Neutrophil (primary cell): ENCODE data around the gene SPEF1.

Experiments used
- H3K27ac ChIP-seq: fragments of 200-600 bp; sonication (generic); 2 replicates; pipeline ENCODE4 v1.5.1; 2016; ENCODE audit warnings: mild to moderate bottlenecking, moderate library complexity
- H3K27me3 ChIP-seq: fragments of 200-600 bp; sonication (generic); 2 replicates; pipeline ENCODE4 v1.6.0; 2016; ENCODE audit warnings: mild to moderate bottlenecking
- H3K36me3 ChIP-seq: fragments of 200-600 bp; sonication (generic); 2 replicates; pipeline ENCODE4 v1.5.1; 2017
- H3K4me1 ChIP-seq, 2 experiments: fragments of 200-600 bp in 1 of 2; sonication (generic) in 1 of 2; 1 replicate in 1 of 2; 2 replicates in 1 of 2; pipeline versions ENCODE4 v1.5.1 to v1.6.1; 2013 to 2016; ENCODE audit warnings: low read depth in 1 of 2, low read length in 1 of 2, mild to moderate bottlenecking in 1 of 2, moderate library complexity in 1 of 2; ENCODE audit not compliant: control insufficient read depth in 1 of 2, insufficient read depth in 1 of 2
- H3K4me3 ChIP-seq, 2 experiments: fragments of 200-600 bp in 1 of 2; sonication (generic) in 1 of 2; 1 replicate in 1 of 2; 2 replicates in 1 of 2; pipeline ENCODE4 v1.5.1; 2013 to 2016; ENCODE audit warnings: low read depth in 1 of 2, low read length in 1 of 2, mild to moderate bottlenecking in 1 of 2, moderate library complexity in 1 of 2
- H3K9me3 ChIP-seq: fragments of 200-600 bp; sonication (generic); 2 replicates; pipeline ENCODE4 v1.5.1; 2016
- CTCF ChIP-seq: fragments of 200-600 bp; sonication (generic); IDR thresholded peaks from 2 replicates; pipeline ENCODE4 v1.5.1; 2016; ENCODE audit warnings: antibody characterized with exemption

The SPEF1 gene

GRCh38 chr20:3768342-3769130, 12.7 kb downstream of the SPEF1 start:
- H3K27ac ChIP-seq = peak overlapping the region; percentile 86
- no peaks in the 10 kb centered on the region for H3K9me3 ChIP-seq
- H3K36me3 ChIP-seq = no peaks in the 10 kb centered on the region
- H3K4me1 ChIP-seq = peaks cover 69% of the 10 kb centered on the region in 2 experiments
- peak overlapping the region; percentile 86 to 92 for H3K4me3 ChIP-seq
- H3K27me3 ChIP-seq = no peaks in the 10 kb centered on the region
- no peak for TF ChIP-seq CTCF

GRCh38 chr20:3767427-3768341, 13.6 kb downstream of the SPEF1 start, which contains the start of gene ADISSP:
ADISSP (minus strand) TSS chr20:3767753; CDS start chr20:3760100, 7,653 bp downstream.
- H3K4me1 ChIP-seq = peaks cover 72 to 75% of the 10 kb centered on the region in 2 experiments
- no peaks in the 10 kb centered on the region for H3K27me3 ChIP-seq
- H3K9me3 ChIP-seq = no peaks in the 10 kb centered on the region
- H3K27ac ChIP-seq = peak within 1 kb of the TSS; percentile 86
- peak within 1 kb of the TSS; percentile 86 to 92 for H3K4me3 ChIP-seq
- H3K36me3 ChIP-seq = no peaks in the 10 kb centered on the region
- peak; percentile 61 for TF ChIP-seq CTCF

- no peak for TF ChIP-seq CTCF
- H3K9me3 ChIP-seq = no peaks in the 10 kb centered on the region
- peak overlapping the region; percentile 86 for H3K27ac ChIP-seq
- no peaks in the 10 kb centered on the region for H3K36me3 ChIP-seq
- peak overlapping the region; percentile 86 to 92 for H3K4me3 ChIP-seq
- no peaks in the 10 kb centered on the region for H3K27me3 ChIP-seq
- peaks cover 72 to 79% of the 10 kb centered on the region in 2 experiments for H3K4me1 ChIP-seq
Measured at GRCh38 chr20:3767110-3767426, 14.2 kb downstream of the SPEF1 start.

- TF ChIP-seq CTCF = no peak
- peak overlapping the region; percentile 86 to 92 for H3K4me3 ChIP-seq
Measured at GRCh38 chr20:3766422-3767109, 14.7 kb downstream of the SPEF1 start.

GRCh38 chr20:3765171-3765882, 15.9 kb downstream of the SPEF1 start:
- peaks cover 67 to 71% of the 10 kb centered on the region in 2 experiments for H3K4me1 ChIP-seq
- H3K27ac ChIP-seq = peak overlapping the region; percentile 86
- no peaks in the 10 kb centered on the region for H3K36me3 ChIP-seq
- no peaks in the 10 kb centered on the region for H3K27me3 ChIP-seq
- no peak for TF ChIP-seq CTCF
- H3K9me3 ChIP-seq = no peaks in the 10 kb centered on the region
- H3K4me3 ChIP-seq = no peak overlapping the region

More at GRCh38 chr20:3766422-3767109, 14.7 kb downstream of the SPEF1 start:
- Histone ChIP-seq H3K4me1 (peaks cover 71 to 76% of the 10 kb centered on the region in 2 experiments), H3K9me3 (no peaks in the 10 kb centered on the region), H3K27ac (peak overlapping the region; percentile 86), H3K36me3 (no peaks in the 10 kb centered on the region), H3K27me3 (no peaks in the 10 kb centered on the region)
